ENCODE results near the gene ACAP1.
"Not testable (repeated sequence)": the region's sequence is repeated elsewhere in the genome, so short reads cannot be mapped to it uniquely, and the experiment has no call there.

The ACAP1 gene

GRCh38 chr17:7329997-7330637, 6.2 kb upstream of the ACAP1 start:
- DNase-seq: peak; percentile 86

GRCh38 chr17:7330638-7331015, 5.7 kb upstream of the ACAP1 start:
- no peak for DNase-seq

GRCh38 chr17:7332111-7332510, 4.2 kb upstream of the ACAP1 start:
- DNase-seq: no peak

- peak; percentile 51 for DNase-seq
Observed at GRCh38 chr17:7332600-7333069, 3.7 kb upstream of the ACAP1 start.

DNA sequence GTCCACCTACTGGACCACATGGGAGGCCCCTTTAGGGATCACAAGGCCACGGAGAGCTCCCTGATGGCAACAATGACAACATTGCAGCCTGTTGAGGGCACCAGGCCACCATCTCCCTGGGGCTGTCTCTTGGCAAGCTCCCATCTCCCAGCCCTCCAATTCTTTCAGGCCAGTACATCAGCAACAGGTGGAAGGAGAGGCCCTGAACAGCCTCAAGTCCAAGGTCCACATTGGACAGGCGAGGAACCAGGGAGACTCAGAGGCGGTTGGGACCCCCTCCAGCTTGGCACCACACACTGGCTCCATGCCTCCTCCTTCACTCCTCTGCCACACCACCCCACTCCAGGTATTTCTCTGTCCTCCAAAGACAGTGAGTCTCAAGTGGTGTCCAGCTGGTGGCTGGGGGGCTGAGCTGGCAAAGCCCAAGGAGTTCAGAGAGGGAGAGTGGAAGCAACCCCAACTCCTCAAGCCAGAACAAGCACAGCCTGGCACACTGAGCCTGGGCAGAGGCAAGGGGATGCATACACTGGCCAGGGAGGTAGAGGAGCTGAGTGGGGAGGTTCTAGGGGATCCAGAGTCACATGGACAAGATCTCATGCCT, 1.3 kb upstream of the ACAP1 start:
- no peak for DNase-seq

DNA sequence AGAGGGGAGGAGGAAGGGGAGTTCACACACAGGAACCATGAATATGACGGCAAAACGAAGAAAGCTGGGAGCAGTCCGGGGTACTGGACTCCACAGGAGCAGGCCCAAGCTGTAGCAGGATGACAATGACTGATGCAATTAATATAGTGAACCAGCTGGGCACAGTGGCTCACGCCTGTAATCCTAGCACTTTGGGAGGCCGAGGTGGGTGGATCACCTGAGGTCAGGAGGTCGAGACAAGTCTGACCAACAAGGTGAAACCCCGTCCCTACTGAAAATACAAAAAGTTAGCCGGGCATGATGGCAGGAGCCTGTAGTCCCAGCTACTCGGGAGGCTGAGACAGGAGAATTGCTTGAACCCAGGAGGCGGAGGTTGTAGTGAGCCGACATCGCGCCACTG, 564 bp upstream of the ACAP1 start:
- not testable (repeated sequence) for DNase-seq

DNA sequence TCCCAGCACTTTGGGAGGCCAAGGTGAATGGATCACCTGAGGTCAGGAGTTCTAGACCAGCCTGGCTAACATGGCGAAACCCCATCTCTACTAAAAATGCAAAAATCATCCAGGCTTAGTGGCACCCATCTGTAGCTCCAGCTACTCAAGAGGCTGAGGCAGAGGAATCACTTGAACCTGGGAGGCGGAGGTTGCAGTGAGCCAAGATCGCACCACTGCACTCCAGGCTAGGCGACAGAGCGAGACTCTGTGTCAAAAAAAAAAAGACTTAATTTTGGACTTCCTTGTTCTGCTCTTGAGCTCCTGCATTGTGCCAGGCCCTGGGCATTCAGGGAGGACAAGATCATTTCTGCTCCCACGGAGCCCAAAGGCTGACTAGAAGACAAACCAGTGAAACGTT, 1.3 kb downstream of the ACAP1 start:
- not testable (repeated sequence) for DNase-seq

GRCh38 chr17:7340179-7340578, 3.9 kb downstream of the ACAP1 start:
- no peak for DNase-seq

DNA sequence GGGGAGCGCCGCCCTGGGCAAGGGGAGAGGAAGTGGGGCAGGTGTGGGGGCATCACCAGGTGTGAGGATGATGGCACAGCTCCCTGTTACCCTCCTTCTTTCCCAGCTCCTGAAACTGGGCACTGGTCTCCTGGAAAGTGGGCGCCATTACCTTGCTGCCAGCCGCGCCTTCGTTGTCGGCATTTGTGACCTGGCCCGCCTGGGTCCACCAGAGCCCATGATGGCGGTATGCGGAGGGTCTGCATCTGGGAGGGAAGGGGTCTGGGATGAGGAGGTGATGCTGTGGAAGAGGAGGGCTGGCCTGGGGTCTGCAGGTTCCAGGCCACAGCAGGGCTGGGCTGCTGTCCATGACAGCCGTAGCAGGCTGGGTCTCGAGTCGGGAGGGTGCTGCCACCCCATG, 5.5 kb downstream of the ACAP1 start:
- no peak for DNase-seq

GRCh38 chr17:7343250-7343649, 6.9 kb downstream of the ACAP1 start:
- no peak for DNase-seq

DNA sequence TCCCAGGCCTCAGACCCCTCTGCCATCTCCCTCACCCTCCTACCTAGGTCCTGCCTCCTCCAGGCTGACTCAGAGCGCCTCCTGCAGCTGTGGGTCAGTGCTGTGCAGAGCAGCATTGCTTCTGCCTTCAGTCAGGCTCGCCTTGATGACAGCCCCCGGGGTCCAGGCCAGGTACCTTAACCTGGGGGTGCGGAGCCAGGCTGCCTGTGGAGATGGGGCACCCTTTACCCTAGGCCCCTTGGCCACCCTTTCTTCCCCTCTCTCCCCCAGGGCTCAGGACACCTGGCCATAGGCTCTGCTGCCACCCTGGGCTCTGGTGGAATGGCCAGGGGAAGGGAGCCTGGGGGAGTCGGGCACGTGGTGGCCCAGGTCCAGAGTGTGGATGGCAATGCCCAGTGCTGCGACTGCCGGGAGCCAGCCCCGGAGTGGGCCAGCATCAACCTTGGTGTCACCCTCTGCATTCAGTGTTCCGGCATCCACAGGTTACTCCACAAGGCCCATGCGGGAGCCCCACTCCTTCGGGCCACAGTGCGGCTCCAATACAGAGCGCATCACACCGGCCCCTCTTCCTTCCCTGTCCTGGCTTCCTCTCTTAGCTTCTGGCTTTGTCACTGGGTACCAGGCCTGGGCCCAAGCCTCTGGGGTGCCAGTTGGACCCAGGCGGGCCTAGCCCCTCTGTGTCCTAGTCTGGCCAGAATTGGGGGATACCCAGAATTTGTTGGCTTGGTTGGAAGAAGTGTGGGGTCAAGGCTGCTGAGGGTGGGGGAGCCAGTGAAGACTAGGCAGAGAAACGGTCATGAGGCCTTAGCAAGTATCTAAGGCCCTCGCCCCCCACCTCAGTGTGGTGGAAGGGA, 10.7 kb downstream of the ACAP1 start:
- no peak for DNase-seq

- no peak for DNase-seq
Observed at GRCh38 chr17:7347630-7348477, 11.5 kb downstream of the ACAP1 start.

GRCh38 chr17:7348478-7349242, 12.3 kb downstream of the ACAP1 start:
- DNase-seq: no peak

GRCh38 chr17:7351665-7352502, 15.6 kb downstream of the ACAP1 start, which contains the start of gene KCTD11:
TSS of gene KCTD11 (plus strand) at chr17:7352162.
- peak; percentile 85 for DNase-seq

- DNase-seq: no peak
Observed at GRCh38 chr17:7352503-7352889, 16.2 kb downstream of the ACAP1 start.

DNA sequence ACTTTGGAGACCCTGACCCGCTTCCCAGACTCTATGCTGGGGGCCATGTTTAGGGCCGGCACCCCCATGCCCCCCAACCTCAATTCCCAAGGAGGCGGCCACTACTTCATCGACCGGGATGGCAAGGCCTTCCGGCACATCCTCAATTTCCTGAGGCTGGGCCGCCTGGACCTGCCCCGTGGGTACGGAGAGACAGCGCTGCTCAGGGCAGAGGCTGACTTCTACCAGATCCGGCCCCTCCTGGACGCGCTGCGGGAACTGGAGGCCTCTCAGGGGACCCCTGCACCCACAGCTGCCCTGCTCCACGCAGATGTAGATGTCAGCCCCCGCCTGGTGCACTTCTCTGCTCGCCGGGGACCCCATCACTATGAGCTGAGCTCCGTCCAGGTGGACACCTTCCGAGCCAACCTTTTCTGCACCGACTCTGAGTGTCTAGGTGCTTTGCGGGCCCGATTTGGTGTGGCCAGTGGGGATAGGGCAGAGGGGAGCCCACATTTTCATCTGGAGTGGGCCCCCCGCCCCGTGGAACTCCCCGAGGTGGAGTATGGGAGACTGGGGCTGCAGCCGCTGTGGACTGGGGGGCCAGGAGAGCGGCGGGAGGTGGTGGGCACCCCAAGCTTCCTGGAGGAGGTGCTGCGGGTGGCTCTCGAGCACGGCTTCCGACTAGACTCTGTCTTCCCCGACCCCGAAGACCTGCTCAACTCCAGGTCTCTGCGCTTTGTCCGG, 16.7 kb downstream of the ACAP1 start:
- DNase-seq: no peak

GRCh38 chr17:7354262-7354843, 18.0 kb downstream of the ACAP1 start:
- peak; percentile 45 for DNase-seq

GRCh38 chr17:7355053-7355452, 18.7 kb downstream of the ACAP1 start, which contains the start of gene TMEM95:
TSS of gene TMEM95 (plus strand) at chr17:7355156. CDS start at chr17:7355205, 49 bp downstream.
- DNase-seq: no peak

DNA sequence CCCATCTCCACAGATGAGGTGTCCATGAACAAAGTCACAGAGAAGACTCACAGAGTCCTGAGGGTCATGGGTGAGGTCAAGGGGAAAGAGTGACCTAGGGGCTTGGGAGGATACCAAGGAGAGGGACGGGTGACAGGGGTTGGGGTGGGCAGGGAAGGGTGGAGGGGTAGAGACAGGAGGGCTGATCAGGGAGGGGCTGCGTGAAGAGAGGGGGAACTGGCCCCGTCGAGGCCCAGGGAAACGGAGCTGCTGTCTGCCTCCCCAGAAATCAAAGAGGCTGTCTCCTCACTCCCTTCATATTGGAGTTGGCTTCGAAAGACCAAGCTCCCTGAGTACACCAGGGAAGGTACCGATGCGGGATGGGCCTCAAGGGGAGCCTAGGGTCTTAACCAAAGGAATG, 19.2 kb downstream of the ACAP1 start:
- DNase-seq: no peak

DNA sequence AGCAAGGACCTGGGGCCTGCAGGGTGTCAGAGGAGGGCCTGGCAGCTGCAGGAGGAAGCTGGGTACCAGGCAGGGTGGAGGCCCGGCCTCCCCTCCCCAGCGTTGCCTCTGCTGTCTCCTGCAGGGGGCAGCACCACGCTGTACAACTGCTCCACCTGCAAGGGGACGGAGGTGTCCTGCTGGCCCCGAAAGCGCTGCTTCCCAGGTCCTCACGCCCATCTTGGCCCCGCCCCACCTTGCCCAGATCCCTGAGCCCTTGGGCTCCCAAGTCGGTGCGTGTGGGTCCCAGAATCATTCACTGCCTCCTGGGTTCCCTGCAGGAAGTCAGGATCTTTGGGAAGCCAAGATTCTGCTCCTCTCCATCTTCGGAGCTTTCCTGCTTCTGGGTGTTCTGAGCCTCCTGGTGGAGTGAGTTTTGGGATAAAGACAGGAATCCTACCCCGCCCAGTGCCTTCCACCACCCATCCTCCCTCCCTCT, 19.8 kb downstream of the ACAP1 start:
- peak; percentile 93 for DNase-seq
